HG03097 (cell line): Measurements from ENCODE around the gene HSPB1.
"Not testable (repeated sequence)": the region's sequence is repeated elsewhere in the genome, so short reads cannot be mapped to it uniquely, and the experiment has no call there.

Experiments
- ATAC-seq: cut with Tn5 transposase; IDR thresholded peaks from one replicate; pipeline ENCODE4 v1.9.1; 2021; ENCODE audit not compliant: unreplicated experiment, low FRiP score

HSPB1 gene

DNA sequence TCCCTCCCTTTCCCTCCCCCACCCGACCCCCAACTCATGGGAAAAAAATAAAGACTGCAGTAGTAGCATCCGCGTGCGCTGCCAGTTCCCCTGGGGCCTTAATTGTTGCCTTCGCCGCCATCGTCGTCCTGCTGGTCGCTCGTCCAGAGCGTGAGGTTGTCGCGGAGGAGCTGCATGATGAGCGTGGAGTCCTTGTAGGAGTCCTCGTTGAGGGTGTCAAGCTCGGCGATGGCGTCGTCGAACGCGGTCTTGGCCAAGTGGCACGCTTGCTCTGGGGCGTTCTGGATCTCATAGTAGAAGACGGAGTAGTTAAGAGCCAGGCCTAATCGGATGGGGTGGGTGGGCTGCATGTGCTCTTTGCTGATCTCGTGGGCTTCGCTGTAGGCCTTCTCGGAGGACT is 27.0 kb downstream of the HSPB1 start:
- no peak for ATAC-seq

DNA sequence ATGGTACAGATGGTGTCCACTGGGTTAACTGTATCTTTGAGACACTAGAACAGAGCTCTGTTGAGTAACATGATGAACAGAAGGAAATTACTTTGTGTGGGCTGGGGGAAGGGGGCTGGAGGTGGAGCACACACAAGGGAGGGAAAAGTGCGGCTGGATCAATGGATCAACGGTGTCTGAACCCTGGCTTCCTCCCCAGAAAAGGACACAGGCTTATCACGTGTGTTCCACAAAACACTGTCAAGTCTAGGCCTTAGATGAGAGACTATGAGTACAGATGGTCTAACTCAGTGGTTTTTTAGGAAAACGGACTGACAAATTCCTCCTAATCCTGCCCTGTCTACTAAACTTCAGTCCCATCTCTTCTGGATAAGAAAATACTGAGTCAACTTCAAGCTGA is 27.8 kb downstream of the HSPB1 start:
- ATAC-seq: no peak

DNA sequence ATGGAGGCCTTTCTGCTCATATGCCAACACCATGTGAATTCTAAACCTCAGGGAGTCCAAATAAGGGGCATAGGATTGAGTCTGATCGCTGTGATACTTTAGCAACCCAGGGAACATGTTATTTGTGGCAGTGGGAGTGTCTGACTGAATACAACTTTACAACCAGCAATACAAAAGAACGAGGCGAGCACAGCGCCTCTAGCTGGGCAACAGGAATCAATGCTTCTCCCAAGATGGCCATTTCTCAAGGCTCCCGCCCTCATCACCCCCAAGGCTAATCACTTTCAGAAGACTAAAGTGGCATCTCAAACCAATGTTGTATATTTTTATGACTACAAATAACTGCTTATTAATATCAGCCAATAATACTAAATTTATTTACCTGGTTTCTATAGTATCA is 28.2 kb downstream of the HSPB1 start:
- ATAC-seq: no peak

DNA sequence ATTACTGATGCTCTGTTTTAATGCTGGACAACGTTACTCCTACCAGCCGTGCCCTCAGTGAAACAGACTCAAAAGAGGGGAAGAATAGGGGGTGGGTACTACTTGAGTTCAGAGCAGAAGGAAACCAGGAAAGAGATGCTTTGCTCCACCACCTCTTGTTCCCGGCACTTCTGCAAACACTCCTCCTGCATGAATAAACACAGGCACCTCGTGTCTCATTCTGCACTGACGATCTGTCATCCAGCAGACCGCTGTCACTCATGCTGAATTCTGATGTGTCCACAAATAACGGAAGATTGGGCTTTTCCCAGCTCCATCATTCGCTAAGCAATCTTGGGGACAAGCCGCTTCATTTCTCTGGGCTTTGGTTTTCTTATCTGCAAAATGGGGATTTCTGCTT is 29.6 kb downstream of the HSPB1 start:
- no peak for ATAC-seq

DNA sequence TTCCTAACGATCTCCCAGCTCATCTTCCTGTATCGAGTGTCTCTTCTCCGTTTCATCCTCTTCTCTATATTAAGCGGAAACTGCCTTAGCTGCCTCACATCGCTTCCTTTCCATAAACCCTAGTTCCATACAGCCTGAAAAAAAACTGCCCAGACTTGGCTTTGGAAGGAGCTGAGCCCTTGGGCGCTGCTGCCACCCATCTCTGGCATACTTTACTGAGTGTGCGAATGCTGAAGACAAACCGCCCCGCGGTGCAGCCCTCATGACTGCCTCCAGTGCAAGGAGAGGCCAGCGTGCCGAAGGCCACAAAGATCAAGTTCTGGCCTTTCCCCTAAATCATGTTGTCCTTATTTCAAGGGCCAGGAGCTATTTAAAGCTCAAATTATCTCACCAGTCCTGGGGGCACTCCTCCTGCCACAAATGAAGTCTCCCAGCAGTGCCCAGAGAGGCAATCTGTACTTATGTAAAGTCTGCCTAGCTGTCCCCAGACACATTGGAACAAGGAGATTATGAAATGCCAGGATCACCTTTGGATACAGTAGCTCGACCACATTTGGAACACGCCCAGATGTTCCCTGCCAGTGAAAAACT is 31.1 kb downstream of the HSPB1 start:
- ATAC-seq: no peak

DNA sequence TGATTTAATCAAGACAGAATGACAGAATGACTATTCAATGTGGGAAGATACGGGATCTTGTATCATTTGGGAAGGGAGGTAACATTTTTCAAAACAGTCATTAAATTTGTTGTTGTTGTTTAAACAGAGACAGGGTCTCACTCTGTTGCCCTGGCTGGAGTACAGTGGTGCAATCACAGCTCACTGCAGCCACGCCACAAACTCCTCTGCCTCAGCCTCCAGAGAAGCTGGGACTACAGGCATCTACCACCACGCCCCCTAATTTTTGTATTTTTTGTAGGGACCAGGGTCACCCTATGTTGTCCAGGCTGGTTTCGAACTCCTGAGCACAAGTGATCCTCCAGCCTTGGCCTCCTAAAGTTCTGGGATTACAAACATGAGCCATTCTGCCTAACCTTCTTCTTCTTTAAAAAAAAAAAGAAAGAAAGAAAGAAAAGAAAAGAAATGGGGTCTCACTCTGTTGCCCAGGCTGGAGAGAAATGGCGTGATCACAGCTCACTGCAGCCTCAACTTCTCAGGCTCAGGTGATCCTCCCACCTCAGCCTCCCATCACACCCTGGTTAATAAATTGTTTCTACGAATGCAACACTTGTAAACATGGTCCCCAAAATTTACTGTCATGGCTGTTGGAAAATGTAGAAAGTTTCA is 32.0 kb downstream of the HSPB1 start:
- ATAC-seq: no peak

DNA sequence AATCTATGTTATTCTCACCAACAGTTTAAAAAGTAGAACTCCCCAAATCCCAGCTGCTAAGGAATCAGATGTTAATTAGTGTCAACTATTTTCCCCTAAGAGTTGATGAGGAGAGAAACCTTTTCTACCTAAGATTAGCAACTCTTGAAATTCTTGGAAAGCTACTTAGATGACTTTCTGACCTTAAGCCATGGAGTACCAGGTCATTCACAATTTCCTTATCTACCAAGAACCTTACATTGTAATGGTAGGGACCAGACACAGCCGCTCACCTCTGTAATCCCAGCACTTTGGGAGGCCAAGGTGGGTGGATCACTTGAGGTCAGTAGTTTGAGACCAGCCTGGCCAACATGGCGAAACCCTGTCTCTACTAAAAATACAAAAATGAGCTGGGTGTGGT is 32.9 kb downstream of the HSPB1 start:
- not testable (repeated sequence) for ATAC-seq

DNA sequence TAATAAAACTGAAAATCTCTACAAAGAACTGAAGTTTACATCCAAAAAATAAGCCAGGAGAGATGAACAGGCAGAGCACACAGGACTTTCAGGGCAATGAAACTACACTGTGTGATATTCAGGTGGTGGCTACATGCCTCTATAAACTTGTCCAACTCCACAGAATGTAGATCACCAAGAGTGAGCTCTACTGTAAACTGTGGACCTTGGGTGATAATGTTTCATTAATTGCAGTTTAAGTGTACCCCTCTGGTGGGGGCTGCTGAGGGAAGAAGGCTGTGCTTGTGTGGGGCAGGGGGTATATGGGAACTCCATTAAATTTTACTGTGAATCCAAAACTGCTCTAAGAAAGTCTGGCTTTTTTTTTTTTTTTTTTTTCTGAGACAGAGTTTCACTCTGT is 33.6 kb downstream of the HSPB1 start:
- no peak for ATAC-seq

DNA sequence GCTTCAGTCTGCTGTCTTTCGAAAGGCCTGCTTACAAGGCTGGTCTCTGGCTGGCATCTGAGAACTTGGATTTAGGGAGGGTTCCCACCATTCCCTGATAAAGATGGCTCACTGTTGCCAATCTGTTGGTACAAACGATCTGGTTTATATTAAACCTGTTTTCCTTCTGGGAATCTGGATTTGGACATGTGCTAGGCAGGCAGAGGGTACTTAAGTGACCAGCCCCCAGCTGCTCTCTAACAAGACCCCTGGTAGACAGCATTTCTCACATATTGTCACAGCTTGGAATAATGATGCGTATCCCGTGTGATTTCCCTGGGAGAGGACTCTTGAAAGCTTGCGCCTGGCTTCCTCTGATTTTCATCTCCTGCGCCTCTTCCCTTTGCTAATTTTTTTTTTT is 34.7 kb downstream of the HSPB1 start:
- no peak for ATAC-seq

DNA sequence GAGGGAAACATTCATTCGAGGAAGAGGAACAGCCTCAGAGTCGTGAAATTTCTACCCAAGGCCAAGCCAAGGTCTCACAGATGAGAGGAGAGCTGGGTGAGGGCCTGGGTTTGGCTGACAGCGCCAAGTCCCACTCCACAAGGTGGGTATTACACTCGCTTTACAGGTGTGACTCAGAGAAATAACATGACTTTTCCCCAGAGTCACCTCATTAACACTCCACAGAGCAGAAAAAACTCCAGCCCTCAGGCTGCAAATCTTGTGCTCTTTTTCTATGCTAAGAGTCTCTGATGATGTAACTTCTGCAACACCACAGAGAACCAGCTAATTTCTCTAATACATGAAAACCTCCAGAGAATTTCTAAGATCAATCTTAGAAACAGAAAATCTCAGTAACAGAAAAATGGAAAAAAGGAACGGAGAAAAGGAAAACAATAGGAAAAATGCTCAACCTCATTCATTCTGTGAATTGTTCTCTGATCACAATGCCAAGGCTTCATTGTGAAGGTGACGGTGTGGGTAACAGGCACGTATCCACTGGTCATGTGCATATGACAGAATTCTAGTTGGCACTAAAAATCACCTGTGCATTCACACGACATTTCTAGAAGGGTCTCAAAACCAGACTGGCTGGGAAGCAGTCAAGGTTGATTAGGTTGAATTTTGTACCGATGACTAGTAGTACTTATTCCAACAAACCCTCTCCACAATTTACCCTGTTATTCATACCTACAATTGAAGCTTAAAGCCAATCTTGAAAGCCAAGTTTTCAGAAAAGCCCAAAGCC is 36.0 kb downstream of the HSPB1 start:
- no peak for ATAC-seq

DNA sequence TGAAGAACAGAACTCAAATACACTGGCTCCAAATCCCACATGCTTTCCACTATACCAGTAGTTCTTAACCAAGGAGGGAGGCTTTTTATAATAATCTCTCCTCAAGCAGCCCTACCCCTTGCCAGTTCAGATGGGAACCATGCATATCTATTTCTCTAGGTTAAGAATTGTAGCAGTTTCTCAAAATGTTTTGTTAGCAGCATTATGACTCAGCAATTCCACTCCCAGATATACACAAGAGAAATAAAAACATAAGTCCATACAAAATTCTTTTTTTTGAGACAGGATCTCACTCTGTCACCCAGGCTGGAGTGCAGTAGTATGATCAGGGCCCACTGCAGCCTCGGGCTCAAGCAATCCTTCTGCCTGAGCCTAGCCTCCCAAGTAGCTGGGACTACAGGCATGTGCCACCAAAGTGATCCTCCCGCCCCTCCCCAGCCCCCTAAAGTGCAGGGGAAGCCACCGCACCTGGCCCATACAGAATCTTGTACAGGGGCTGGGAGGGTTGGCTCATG is 38.2 kb downstream of the HSPB1 start:
- no peak for ATAC-seq

DNA sequence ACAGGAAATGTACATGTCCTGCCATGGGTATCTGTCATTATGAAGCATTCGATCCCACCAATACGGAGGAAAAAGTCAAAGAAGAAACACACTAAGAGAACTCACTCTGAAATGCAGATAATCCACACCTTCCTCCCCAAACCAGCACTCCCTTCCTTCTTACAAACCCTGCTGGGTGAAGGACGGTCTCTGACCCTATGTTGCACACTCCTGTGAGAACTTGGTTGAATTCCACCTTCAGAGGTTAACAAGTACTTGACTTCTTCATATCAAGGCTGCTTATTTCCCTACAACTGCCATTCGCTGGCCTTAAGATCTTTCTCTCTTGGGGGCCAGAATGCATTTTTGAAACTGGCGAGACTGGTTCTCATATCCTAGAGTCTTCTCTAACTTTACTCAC is 39.7 kb downstream of the HSPB1 start:
- ATAC-seq: no peak

DNA sequence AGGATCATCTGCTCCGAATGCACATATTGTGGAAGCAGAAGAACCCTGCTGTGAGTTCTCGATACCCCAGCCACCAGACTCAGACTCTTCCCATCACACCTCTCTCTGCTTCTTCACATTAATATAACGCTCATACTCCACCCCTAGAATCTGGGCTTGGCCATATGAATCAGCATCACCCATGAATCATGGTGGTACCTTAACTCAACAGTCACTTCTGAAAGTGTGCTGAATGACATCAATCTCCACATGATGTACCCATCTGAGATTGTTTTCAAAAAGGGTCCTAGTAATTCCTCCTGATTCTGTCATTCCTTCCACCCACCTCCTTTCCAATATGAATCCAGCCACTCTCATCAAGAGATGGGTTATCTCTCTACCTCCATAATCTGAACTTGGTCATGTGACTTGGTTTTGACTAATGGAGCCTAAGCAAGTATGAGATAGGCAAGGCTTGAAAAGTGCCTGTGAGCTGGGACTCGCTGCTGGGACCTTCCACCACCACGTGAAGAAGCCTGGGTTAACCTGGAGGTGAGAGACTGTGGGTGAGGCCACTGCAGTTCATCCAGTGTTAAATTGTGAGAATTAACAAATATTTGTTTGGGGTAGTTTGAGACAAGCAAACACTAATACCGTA is 40.9 kb downstream of the HSPB1 start:
- no peak for ATAC-seq

DNA sequence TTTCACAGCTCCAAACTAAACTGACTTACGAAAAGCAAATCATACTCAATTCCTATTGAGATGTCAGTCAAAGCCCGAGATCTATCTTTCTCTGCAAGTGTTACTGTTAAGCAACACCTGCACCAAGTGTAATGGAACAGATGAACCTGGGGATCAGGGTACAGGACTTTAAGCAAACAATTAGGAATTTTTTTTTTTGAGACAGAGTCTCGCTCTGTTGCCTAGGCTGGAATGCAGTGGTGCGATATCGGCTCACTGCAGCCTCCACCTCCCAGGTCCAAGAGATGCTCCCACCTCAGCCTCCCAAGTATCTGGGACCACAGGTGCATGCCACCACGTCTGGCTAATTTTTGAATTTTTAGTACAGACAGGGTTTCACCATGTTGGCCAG is 41.5 kb downstream of the HSPB1 start:
- ATAC-seq: no peak

DNA sequence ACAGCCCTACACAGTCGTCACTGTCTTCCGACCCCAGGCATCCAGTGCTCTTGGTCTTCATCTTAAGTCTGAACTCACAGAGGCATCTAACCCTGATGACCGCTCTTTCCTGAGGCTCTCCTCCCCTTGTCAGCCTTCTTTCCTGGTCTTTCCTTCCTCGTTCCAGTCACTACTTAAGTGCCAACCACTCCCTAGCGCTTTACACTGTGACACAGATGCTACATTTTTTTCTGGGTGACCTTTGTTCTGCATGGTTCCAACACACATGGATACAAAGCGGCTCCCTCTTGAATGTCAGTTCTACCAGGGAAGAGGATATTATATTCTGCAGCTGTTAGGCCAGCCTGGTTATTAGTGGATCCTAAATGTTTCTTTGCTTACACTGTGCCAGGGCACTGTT is 43.6 kb downstream of the HSPB1 start:
- no peak for ATAC-seq

DNA sequence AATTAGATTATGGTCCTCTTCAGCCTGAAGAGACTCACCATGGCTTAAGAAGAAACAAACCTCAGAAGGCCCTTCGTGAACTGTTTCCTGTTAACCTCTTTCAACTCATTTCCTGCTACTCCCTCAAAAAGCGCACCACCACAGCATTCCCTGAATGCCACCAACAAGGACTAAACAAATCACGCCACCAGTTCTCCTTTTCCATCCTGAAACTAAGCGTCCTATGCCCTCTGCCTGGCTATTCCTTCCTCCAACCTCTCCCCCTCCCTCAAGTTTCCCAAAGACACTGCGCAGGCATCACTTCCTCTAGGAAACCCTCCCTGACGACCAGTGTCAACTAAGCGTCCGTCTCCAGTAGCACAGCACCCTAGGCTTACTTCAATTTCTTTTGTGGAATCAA is 44.3 kb downstream of the HSPB1 start:
- ATAC-seq: no peak

DNA sequence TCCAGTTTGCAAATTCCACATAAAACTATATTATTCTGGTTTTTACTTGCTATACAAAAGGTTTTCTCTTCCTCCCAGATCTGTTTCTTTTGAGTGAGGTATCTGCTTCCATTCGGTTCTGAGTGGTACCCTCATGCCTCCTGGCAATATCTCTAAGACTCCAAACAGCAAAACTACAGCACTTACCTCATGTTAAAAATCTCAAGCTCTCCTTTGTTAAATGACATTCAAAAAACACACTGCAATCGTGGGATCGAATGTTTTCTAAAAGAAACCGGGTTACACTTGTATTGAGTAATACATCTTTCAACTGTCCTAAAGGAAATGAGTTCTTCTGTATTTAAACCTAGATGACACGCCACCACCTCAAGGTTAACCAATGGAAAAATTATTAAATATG is 45.2 kb downstream of the HSPB1 start:
- ATAC-seq: no peak

DNA sequence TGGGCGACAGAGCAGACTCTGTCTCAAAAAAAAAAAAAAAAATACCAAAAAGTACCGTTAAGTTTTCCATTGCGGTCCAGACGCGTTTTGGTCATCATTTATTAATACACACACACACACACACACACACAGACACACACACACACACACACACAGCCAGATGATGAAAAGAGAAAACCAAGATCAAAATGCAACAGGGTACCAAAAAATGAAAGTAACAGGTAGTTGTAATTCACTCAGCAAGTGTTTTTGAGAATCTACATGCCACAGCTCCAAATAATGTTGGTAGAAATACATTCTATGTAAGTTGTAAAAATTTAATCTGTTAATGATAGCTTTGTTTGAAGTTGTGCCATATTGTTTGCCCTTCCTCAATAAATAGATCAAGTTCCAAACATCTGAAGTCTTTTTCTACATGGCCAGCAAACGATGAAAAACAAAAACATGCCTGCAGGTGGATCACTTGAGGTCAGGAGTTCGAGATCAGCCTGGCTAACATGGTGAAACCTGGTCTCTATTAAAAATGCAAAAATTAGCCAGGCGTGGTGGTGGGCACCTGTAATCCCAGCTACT is 46.9 kb downstream of the HSPB1 start:
- ATAC-seq: no peak

DNA sequence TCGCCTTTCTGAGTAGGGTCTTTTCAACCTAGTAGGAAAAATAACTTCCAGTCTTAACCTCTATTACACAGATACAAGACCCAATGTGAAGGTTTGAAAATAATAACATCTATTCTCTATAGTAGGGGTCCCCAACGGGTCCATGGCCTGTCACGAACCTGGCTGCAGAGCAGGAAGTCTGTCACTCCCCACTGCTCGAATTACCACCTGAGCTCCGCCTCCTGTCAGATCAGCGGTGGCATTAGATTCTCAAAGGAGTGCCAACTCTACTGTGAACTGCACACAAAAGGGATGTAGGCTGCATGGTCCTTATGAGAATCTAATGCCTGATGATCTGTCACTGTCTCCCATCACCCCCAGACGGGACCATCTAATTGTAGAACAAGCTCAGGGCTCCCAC is 48.9 kb downstream of the HSPB1 start:
- ATAC-seq: no peak

DNA sequence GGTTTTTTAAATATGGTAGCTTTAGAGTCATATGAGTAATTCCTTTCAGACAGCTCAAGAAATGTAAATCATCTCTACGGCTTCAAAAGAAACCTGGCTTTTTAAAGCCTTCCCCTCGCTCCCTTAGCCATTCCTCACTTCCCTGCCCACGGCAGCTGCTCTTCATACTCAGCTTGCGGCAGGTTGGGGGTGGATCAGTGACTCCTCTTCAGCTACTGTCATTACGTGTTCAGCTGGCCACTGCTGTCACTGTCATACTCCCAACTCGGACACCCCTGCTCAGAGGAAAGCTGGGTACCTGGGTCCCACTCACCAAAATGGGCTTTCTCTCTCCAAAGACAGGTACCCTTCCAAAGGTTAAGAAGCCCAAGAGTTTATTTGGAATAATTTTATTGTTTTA is 49.7 kb downstream of the HSPB1 start:
- ATAC-seq: no peak

DNA sequence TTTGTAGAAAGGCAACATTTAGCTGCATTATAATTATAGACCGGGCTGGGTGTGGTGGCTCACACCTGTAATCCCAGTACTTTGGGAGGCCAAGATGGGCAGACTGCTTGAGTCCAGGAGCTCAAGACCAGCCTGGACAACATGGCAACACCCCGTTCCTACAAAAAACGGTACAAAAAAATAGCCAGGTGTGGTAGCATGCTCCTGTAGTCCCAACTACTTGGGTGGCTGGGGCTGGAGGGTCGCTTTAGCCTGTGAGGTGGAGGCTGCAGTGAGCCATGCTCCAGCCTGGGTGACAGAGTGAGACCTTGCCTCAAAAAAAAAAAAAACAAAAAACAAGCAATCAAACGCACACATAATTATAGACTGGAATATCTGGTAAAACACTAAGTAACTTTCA is 51.3 kb downstream of the HSPB1 start:
- no peak for ATAC-seq
